Measurements from ENCODE around the gene AZU1.

- TF ChIP-seq CTCF (IDR thresholded peaks at IDR 0.05) (no peak), POLR2A (IDR thresholded peaks at IDR 0.05) (no peak), EP300 (IDR thresholded peaks at IDR 0.05) (no peak)
Measured at GRCh38 chr19:861756-862580, 34.3 kb downstream of the AZU1 start.

All from stomach (tissue), 4 donors.